T-helper 1 cell treated with Interleukin-12 subunit alpha and Interleukin-12 subunit beta and Interleukin-4 antibody, amounts not matched to agents 30 ng/mL and 1 ng/mL, for 36 hours (primary cell): ENCODE data around the gene FXYD4. TPM values are rescaled to one million over a fixed set of nuclear protein-coding genes. Genes with fewer than 3 reads are reported as not detected.

Source experiments
- intact Hi-C: fragments of 100-400 bp; cut with micrococcal nuclease; formaldehyde crosslinking; loops from one replicate; pipeline ENCODE4 v1.15.1; 2024
- total RNA-seq: library from RNA; stranded (reverse); gene quantifications from 2 replicates; pipeline ENCODE4 v1.2.3, GENCODE V29; 2022

Gene FXYD4
- total RNA-seq, 1 donor from 2014 or later = not detected

- intact Hi-C loops = no loop called here
Observed at GRCh38 chr10:43343126-43343525, 28.3 kb upstream of the FXYD4 start.

GRCh38 chr10:43344051-43344450, 27.4 kb upstream of the FXYD4 start:
- intact Hi-C loops = no loop called here

GRCh38 chr10:43347997-43348396, 23.4 kb upstream of the FXYD4 start:
- intact Hi-C loops = loop anchor here (1.0 to 5.0 kb wide), 11 partner anchors 14 to 241 kb away; partner anchors contain the start of gene CSGALNACT2

DNA sequence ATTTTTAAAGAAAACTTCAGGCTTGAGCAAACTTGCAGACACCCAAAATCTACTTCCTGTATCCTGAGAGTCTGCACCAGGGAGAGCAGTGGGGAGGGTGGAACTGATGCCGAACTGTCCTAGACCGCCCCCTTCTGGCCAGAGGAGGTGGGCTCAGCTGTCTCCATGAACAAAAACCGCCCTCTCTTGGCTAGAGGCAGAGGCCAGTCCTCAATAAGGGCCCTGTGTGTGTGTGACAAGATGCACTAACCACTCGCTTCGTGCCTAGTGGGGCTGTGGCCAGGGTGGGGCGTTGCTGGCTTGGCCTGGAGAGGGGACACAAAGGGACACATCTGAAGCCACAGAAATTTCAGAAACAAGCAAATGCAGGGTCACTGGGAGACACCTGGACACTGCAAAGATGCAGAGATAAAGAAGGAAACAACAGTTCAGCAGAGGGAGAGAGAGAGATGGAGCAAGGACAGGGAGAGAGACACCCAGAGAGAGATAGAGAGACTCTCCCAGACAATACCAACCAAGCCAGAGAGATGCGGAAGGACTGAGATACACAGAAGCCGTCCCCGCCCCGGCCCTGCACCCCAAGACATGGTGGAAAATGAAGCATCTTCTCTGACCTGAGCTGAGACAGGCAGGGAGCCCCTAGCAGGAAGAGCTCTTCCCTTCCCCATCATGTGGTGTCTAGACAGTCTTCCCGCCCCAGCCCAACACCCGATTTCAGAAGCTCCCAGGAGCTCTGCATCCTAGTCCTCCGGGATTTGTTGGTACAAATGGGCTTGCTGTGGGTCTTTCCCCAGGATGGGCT, 22.7 kb upstream of the FXYD4 start:
- intact Hi-C loops = loop anchor here (1.0 to 5.0 kb wide), 11 partner anchors 14 to 241 kb away; partner anchors contain the start of gene CSGALNACT2

DNA sequence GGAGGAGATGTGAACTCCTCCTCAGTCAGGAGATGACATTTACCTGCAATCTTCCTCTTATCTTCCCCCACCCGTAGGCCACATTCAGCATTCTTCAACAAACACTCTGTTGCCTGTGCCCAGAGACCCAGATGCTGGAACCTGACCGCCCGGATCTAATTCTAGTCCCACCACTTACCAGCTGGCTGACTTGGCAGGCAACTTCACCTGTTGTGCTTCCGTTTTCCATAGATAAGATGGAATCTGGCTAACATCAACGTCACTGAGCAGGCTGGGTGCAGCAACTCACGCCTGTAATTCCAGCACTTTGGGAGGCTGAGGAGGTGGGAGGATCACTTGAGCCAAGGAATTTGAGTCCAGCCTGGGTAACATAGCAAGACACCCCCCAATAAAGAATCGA, 21.3 kb upstream of the FXYD4 start:
- intact Hi-C loops = no loop called here

DNA sequence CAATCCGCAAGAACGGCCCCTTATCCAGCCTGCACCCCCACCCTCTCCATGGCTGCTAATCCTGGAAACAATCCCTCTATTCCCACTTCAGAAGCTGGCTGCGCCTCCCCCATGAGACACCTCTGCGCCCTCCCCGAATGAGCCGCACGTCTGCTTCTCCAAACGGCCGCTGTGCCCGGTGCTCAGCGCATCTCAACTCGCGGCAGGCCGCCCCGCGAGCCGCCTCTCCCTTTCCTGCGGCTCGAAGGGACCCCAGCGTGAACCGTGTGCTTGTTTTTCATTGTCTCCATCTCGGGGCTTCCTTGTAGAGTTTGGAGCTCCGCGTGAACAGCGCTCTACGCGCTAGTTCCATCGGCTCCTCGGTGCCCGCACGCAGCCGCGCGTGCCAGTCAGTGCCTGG, 20.8 kb upstream of the FXYD4 start:
- intact Hi-C loops = no loop called here

GRCh38 chr10:43351301-43351700, 20.1 kb upstream of the FXYD4 start:
- intact Hi-C loops = no loop called here

- intact Hi-C loops = no loop called here
Observed at GRCh38 chr10:43352951-43353350, 18.5 kb upstream of the FXYD4 start.

- intact Hi-C loops = no loop called here
Observed at GRCh38 chr10:43353495-43354329, 17.7 kb upstream of the FXYD4 start.

DNA sequence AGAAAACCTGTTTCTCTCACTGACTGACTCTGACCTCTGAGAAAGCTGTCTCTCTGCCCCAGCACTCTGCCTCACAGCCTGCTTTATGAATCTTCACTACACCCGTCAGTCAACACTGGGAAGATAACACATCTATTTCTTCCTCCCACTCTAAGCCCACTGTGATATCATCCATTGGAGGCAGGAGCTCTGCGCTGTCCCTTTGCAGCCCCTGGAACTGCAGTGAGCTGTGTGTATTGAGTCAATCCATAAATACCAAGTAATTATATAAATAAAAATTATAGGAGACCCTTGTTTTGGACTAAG, 17.2 kb upstream of the FXYD4 start:
- intact Hi-C loops = no loop called here

GRCh38 chr10:43354879-43355380, 16.5 kb upstream of the FXYD4 start:
- intact Hi-C loops = no loop called here

GRCh38 chr10:43355749-43356371, 15.6 kb upstream of the FXYD4 start:
- intact Hi-C loops = no loop called here

DNA sequence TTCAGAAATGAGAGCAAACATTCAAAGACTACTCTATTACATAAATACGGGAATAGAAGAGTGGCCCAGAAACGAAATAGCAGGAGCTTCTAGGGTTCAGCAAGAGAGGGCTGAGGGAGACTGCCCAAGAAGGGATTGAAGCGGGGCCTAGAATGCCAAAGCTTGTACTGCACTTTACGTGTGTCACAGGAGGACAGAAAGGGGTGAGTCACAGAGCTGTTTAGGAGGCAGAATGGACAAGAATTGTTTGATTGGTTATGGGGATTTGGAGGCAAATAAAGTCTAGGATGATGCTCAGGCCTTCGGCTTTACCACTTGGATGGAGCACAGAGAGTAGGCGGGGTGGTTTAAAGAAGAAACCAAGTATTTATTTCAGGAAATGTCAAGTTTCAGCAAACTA, 11.3 kb upstream of the FXYD4 start:
- intact Hi-C loops = no loop called here

DNA sequence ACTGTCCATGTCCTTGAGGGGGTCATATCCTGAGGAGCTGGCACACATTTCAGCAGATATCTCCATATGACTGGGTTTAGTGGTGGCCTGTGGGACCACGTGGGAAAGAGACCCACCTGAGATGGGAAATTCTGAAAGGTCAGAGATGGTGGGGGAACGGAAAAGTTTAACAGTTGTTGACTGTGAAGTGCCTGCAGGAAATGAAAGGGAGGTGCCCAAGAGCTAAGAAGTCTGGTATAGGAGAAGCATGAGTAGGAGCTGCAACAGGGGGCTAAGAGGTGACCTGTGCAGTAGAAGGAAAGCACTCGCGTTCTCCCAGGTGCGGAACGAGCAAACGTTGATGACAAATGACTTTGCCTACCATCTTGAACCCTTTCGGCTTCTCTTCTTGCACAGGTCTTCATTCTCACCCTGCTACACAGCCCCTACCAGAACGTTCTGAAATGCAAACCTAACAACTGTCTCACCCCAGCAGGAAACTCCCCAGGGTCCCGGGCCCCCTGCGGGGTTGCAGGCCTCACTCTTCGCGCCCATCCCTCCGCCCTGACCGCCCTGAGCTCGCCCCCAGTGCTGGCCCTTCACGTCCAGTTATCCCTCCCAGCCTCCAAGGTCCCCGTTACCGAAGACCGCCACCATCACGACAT, 9.8 kb upstream of the FXYD4 start:
- intact Hi-C loops = loop anchor here (1.0 to 2.0 kb wide), 17 partner anchors 13 to 809 kb away; partner anchors contain the start of genes BMS1, CSGALNACT2, RET and ZNF32

- intact Hi-C loops = loop anchor here (1.0 to 2.0 kb wide), 17 partner anchors 14 to 810 kb away; partner anchors contain the start of genes BMS1, CSGALNACT2, RET and ZNF32
Observed at GRCh38 chr10:43362191-43362839, 9.1 kb upstream of the FXYD4 start.

- intact Hi-C loops = no loop called here
Observed at GRCh38 chr10:43365001-43365400, 6.4 kb upstream of the FXYD4 start.

- intact Hi-C loops = no loop called here
Observed at GRCh38 chr10:43369921-43370320, 1.5 kb upstream of the FXYD4 start.

DNA sequence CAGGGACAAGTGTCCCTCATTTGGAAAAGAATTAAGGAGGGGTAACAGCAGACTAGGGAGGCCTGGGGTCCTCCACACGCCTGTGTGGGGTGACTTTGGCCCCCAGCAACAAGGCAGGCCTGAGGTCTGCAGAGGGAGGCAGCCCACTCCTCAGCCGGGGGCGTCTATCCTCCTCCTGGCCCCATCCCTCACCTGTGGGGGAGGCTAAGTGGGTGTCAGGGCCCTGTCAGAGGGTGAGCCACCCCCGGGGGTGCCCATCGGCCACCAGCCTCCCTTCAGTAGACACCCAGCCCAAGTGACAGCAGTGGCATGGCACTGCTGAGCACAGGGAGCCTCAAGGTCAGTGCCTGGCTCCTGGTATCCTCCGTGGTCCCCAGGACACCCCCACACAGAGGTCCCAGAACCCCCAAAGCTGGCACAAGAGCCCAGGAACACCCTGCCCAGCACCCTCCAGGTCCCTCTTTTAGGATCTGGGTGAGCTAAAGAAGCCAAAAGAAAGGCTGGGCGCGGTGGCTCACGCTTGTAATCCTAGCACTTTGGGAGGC, 693 bp upstream of the FXYD4 start:
- intact Hi-C loops = no loop called here

DNA sequence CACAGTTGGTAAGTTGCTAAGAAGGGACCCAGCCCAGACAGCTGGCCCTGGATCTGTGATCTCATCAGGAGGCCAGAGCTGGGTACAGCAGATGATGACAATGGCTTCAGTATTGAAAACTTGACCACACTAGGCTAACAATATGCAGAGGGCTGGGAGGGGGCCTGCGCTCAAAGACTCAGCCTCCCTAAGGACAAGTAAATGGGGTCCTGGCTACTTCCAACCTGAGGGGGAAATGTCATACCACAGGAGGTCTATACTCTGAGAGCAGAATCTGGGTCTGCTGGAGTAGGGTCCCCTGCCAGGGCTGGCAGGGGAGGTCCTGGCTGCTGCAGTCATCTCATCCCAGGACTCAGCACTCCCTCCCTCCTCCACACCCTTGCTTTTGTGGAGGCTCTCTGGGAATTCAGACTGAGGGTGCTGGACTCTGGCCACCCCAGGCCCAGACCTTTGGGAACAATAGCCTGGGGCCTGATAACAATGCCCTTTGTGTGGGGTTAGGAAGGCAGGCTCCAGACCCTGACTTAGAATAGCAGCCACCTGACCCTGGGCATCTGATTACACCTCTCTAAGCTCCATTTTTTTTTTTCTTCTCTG, 1.4 kb downstream of the FXYD4 start:
- intact Hi-C loops = no loop called here

DNA sequence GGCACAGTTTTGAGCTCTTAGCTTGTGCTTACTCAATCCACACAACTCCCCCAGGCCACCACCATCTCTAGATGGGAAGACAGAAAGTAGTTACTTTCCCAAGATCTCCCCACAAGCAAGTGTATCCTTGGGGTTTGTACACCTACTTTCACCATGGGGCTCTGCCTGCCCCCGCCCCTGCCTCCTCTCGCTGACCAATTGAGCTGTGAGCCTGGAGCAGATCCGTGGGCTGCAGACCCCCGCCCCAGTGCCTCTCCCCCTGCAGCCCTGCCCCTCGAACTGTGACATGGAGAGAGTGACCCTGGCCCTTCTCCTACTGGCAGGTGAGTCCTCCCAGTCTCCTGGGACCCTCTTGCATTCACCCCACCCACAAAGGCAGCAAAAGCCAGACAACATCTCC, 2.0 kb downstream of the FXYD4 start:
- intact Hi-C loops = no loop called here
